IPS DF 4.7 (cell line): Measurements from ENCODE around the gene SHISA9.

Experiments used
- DNase-seq: peaks from one replicate; pipeline ENCODE4 v3.0.0-alpha.2; 2013; ENCODE audit warnings: low spot score; ENCODE audit errors: extremely low read depth

The SHISA9 gene

GRCh38 chr16:13067648-13068047, 166.2 kb downstream of the SHISA9 start:
- DNase-seq = no peak

GRCh38 chr16:13068912-13069583, 167.7 kb downstream of the SHISA9 start:
- DNase-seq = no peak

GRCh38 chr16:13070268-13070667, 168.9 kb downstream of the SHISA9 start:
- peak; percentile 80 for DNase-seq

GRCh38 chr16:13076878-13077277, 175.5 kb downstream of the SHISA9 start:
- no peak for DNase-seq

- no peak for DNase-seq
Observed at GRCh38 chr16:13077816-13078215, 176.4 kb downstream of the SHISA9 start.

- DNase-seq = no peak
Observed at GRCh38 chr16:13080531-13080930, 179.1 kb downstream of the SHISA9 start.

- DNase-seq = no peak
Observed at GRCh38 chr16:13081825-13082331, 180.5 kb downstream of the SHISA9 start.

- DNase-seq = no peak
Observed at GRCh38 chr16:13083681-13084080, 182.3 kb downstream of the SHISA9 start.

GRCh38 chr16:13084331-13084730, 182.9 kb downstream of the SHISA9 start:
- DNase-seq = no peak

GRCh38 chr16:13093661-13094060, 192.3 kb downstream of the SHISA9 start:
- no peak for DNase-seq

GRCh38 chr16:13095061-13095460, 193.7 kb downstream of the SHISA9 start:
- no peak for DNase-seq

- DNase-seq = no peak
Observed at GRCh38 chr16:13098536-13098935, 197.1 kb downstream of the SHISA9 start.

GRCh38 chr16:13099822-13100221, 198.4 kb downstream of the SHISA9 start:
- no peak for DNase-seq

GRCh38 chr16:13100970-13101369, 199.6 kb downstream of the SHISA9 start:
- no peak for DNase-seq

GRCh38 chr16:13101828-13102227, 200.4 kb downstream of the SHISA9 start:
- DNase-seq = no peak

- no peak for DNase-seq
Observed at GRCh38 chr16:13102401-13102800, 201.0 kb downstream of the SHISA9 start.

- no peak for DNase-seq
Observed at GRCh38 chr16:13103831-13104530, 202.6 kb downstream of the SHISA9 start.

- no peak for DNase-seq
Observed at GRCh38 chr16:13104772-13105171, 203.4 kb downstream of the SHISA9 start.

- DNase-seq = no peak
Observed at GRCh38 chr16:13105427-13105826, 204.0 kb downstream of the SHISA9 start.

GRCh38 chr16:13106464-13106863, 205.1 kb downstream of the SHISA9 start:
- no peak for DNase-seq

- no peak for DNase-seq
Observed at GRCh38 chr16:13108126-13108525, 206.7 kb downstream of the SHISA9 start.

- no peak for DNase-seq
Observed at GRCh38 chr16:13109171-13109570, 207.8 kb downstream of the SHISA9 start.
